ENCODE data around the gene EFNA3.

The EFNA3 gene

GRCh38 chr1:155131856-155132255 is 53.2 kb downstream of the EFNA3 start:
- no peak for DNase-seq (ENCODE audit: low read depth in 2 of 2)

- no peak for DNase-seq (ENCODE audit: low read depth in 2 of 2)
Observed at GRCh38 chr1:155133799-155134281, 55.2 kb downstream of the EFNA3 start.

DNA sequence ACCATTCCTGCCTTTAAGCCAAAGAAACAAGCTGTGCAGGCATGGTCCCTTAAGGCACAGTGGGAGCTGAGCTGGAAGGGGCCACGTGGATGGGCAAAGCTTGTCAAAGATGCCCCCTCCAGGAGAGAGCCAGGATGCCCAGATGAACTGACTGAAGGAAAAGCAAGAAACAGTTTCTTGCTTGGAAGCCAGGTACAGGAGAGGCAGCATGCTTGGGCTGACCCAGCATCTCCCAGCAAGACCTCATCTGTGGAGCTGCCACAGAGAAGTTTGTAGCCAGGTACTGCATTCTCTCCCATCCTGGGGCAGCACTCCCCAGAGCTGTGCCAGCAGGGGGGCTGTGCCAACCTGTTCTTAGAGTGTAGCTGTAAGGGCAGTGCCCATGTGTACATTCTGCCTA is 55.7 kb downstream of the EFNA3 start:
- DNase-seq (ENCODE audit: low read depth in 2 of 2), result no peak

DNA sequence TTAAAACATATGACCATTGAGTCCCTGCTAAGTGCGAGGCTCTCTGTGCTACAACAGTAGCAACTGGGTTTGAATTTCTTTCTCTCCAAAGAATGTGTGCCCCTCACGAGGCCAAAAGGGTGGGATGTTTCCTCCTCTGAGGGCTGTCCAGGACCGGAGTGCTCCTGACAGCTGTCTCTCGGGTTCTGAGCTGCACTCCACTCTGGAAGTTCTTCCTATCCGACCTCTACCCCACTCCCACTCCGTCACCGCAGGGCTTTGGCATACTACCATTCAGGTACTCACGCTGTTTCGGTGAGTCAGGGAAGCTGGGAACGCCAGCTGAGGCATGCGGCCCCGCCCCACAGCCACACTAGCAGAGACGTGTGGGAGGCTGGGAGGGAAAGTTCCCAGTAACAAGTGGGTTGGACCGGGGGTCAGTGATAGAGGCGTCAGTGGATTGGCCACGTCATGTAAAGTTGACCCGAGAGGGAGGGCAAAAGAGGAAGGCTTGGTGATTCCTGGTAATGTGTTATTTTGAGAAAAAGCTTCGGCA is 56.3 kb downstream of the EFNA3 start:
- DNase-seq (ENCODE audit: low read depth in 2 of 2), result peak; percentile 56 to 83

GRCh38 chr1:155135415-155136028 is 56.9 kb downstream of the EFNA3 start, which contains the start of gene SLC50A1:
Gene SLC50A1, plus strand, starts transcription at chr1:155135852. Its CDS starts 60 bp downstream, at chr1:155135912.
- DNase-seq (ENCODE audit: low read depth in 2 of 2), result peak; percentile 85 to 93

DNA sequence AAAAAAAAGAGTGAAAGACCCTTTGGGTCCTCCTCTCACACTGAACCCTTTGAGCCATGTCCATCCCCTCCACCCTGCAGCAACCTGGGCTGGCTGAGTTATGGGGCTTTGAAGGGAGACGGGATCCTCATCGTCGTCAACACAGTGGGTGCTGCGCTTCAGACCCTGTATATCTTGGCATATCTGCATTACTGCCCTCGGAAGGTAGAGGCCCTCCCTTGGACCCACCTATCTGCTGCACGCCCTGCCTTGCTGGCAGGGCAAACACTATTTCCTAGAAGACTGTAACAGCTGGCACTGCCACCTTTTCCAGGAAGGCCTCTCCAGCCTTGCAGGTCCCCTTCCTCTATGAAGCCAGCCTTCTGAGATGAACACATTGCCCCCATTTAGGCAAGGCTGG is 58.1 kb downstream of the EFNA3 start:
- no peak for DNase-seq (ENCODE audit: low read depth in 2 of 2)

All from stimulated activated CD4-positive, alpha-beta T cell treated with anti-CD3 and anti-CD28 coated beads, Interleukin-12 subunit alpha, Interleukin-12 subunit beta, amount 100 ng/mL, for 24 hours (primary cell).